ENCODE results near the gene SHC3. TPM values are rescaled to one million over a fixed set of nuclear protein-coding genes. Genes with fewer than 3 reads are reported as not detected.

SHC3 gene
- polyA plus RNA-seq, 3 donors from 2014 or later, result not detected

DNA sequence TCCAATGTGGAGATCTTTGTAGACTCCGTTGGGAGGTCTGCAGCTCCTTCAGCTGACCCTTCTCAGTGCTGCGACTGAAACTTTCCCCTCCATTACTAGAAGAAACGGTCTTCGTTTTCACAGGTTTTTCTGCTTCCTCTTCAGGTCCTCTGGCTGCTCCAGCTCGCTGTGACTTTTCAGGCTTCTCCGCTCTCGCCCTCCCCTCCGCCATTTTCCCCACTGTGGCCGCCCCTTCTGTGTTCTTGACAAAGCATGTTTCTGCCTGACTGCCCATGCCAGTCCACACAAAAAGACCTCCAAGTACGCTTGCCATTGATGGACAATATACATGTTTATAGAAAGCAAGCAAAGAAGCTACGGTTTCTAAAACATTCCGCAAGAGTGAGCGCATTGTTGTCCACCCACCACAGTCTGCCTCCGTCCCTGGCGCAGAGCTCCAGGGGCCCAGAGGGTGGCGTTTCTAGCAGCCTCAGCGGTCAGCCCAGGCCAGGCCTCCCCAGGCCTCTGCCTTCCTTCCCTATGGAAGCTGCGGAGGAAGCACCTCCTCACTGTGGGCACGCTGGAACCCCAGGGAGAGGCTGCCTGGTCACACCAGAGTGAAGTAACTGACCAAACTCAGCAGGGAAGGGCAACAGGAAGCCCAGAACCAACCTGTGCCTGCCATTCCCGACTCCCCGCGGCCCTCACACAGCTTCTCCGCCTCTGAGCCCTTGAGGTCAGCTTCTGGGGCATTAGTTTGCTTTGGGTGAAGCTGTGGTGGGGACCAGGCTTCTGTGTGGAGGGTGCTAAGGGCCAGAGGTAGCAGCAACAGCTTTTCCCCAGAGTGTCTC is 207.3 kb downstream of the SHC3 start:
- Mint-ChIP-seq H3K36me3 (no peaks in the 10 kb centered on the region), H3K9me3 (no peaks in the 10 kb centered on the region), H3K27me3 (ENCODE audit: low read depth in 3 of 3) (peaks cover 0 to 7% (median 2%) of the 10 kb centered on the region in 3 donors), H3K4me3 (no peak overlapping the region), H3K27ac (no peak overlapping the region), H3K4me1 (no peaks in the 10 kb centered on the region)
- no peak for DNase-seq

DNA sequence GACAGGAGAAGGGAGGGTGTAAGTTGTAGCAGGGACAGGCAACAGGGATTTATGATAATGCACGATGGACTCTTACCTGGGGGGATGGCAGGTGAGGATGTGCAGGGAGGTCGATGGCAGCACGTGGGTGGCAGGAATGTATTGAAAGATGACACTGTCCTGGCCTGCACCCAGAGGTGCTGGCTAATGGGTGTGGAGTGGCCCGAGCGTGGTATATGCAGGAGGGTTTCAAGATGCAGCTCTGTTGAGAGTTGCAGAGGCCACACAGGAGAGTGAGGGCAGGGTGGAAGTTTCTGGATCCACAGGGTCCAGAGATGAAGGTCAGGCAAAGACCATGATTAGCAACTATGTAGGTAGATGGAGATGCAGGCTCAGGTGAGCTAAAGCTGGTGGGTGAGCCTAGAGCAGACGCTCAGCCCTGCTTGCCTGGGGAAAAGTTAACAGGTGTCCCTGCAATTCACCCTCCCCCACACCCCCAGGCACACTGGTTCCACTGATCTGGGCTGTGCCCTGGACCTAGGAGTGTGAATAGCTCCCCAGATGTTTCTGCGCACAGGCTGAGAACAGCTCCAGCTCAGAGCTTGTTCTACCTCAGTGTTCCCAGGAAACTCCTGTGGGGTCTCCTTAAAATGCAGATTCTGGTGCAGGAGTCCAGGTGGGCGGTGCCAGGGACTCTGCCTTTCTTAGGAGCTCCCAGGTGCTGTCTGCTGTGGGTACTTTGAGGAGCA is 208.8 kb downstream of the SHC3 start:
- no peak for DNase-seq
- Mint-ChIP-seq H3K4me3 (no peak overlapping the region), H3K27me3 (ENCODE audit: low read depth in 3 of 3) (peaks cover 0 to 7% (median 2%) of the 10 kb centered on the region in 3 donors), H3K36me3 (no peaks in the 10 kb centered on the region), H3K4me1 (no peaks in the 10 kb centered on the region), H3K9me3 (no peaks in the 10 kb centered on the region), H3K27ac (no peak overlapping the region)

DNA sequence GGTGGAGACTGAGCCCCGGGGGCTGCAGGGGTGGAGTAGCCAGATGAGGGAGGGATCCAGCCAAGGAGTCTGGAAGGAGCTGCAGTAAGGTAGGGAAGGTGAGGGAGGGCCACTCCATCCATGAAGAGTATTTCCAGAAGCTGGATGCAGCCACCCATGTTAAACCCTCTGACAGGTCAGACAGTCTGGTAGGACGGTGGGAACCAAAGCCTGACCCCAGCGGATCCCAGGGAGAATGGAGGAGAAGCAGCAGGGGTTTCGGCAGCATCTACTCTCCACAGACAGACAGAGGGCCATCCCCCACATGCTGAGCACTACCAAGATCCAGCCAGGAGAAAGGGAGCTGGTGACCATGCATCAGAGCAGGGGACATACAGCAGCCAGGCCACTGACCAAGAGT is 209.8 kb downstream of the SHC3 start:
- Mint-ChIP-seq H3K9me3 (no peaks in the 10 kb centered on the region), H3K27me3 (ENCODE audit: low read depth in 3 of 3) (peaks cover 0 to 7% (median 2%) of the 10 kb centered on the region in 3 donors), H3K4me3 (no peak overlapping the region), H3K4me1 (no peaks in the 10 kb centered on the region), H3K27ac (no peak overlapping the region), H3K36me3 (no peaks in the 10 kb centered on the region)
- no peak for DNase-seq

DNA sequence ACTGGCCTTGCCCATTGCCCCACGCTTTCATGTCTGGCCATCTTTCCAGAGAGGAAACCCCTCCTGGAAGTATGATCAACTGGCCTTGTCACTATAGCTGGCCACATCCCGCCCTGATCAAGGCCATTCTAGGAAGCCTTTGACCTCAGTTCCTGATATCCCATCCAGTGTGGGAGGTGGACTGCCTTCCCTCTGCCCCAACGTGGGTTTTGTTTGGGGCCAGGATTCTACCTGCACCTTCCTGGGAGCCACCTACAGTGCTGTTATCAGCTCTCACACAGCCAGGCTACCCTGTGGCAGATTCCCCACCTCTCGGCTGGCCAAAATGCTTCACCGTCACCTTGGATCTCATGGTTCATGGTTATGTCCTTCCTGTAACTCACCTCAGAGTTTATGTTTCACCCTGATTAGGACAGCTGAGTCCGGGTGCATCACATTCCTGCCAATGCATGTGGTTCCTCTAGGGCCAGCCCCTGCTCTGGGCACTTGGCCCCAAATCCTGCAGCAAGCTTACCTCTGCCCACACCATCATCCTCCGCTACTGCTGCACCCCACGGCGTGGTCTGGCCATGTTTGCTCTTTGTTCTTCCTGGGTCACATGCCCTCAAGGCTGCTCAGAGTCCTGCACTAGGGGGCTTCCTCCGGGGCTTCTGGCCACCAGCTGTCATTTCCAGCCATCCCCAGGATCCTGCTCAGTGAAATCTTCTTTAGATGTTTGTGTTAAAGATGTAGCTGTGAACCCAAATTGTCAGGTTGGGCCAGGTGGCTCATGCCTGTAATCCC is 211.5 kb downstream of the SHC3 start:
- Mint-ChIP-seq H3K36me3 (no peaks in the 10 kb centered on the region), H3K27me3 (ENCODE audit: low read depth in 3 of 3) (peaks cover 0 to 5% (median 4%) of the 10 kb centered on the region in 3 donors), H3K4me3 (no peak overlapping the region), H3K4me1 (no peaks in the 10 kb centered on the region), H3K9me3 (no peaks in the 10 kb centered on the region), H3K27ac (no peak overlapping the region)
- DNase-seq, result no peak

DNA sequence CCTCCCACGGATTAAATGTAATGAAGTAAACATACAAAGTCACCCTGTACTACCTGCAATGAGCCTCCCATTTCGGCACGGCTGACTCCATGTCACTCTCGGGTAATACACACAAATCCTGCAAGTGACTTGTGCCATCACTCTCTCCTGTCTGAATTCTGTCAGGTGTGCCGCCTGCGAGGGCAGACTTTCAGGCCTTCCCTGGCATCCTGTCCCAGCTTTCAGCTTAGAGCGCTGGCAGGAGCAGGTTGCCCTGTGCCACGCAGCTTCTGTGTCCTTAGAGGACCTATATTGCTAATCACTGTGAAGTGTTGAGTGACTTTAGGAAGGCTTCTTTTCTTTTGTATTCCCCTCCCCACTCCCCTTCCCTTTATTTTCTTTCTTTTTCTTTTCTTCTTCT is 213.1 kb downstream of the SHC3 start:
- H3K27ac Mint-ChIP-seq, result no peak overlapping the region
- H3K9me3 Mint-ChIP-seq, result no peaks in the 10 kb centered on the region
- no peaks in the 10 kb centered on the region for H3K36me3 Mint-ChIP-seq
- H3K4me1 Mint-ChIP-seq, result no peaks in the 10 kb centered on the region
- no peak for DNase-seq
- H3K4me3 Mint-ChIP-seq, result no peak overlapping the region
- peaks cover 0 to 6% (median 5%) of the 10 kb centered on the region in 3 donors for H3K27me3 Mint-ChIP-seq (ENCODE audit: low read depth in 3 of 3)

DNA sequence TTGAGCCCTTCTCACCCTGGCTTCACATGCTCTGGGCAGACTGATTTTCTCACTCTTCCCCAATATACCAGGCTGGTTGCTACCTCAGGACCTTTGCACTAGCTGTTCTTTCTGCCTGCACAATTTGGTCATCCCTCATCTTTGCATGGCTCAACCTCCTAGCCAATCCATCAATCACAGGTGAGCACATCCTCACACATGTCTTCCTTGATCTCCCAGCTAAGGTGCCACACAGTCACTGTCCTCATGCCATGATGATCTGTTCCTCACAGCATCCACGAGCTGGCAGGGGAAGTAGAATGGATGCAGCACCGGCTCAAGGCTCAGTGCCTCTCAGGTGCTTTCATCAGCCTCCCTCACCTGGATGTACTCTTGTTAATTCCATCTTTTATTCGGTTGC is 218.0 kb downstream of the SHC3 start:
- H3K27ac Mint-ChIP-seq, result no peak overlapping the region
- H3K4me3 Mint-ChIP-seq, result no peak overlapping the region
- no peaks in the 10 kb centered on the region for H3K36me3 Mint-ChIP-seq

DNA sequence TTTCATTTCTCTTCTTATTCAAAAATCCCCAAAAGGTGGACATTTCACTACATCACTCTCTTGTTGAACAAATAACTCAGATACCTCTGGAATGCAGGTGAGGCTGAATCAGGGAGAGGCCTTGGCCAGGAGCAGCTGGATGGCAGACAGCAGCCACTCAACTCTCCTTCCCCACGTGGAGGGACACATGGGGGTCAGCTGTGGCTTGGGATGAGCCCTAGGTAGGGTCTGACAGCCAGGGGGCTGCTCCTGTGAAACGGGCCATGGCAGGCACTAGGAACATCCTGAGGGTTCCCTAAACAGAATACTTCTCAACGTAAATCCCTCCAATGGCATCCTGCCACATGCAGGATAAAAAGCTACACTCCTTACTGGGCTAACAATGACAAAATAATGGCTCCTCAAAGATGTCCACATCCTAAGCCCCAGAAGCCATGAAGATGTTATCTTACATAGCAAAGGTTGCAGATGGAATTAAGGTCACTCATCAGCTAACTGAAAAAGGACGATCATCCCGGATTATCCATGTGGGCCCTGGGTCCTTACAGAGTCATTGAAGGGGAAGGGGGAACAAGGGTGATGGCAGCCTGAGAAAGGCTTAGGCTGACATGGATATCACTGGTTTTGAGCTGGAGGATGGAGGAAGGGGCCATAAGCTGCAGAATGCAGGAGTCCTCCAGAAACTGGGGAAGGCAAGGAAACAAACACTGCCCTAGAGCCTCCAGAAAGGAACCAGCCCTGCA is 218.7 kb downstream of the SHC3 start:
- Mint-ChIP-seq H3K9me3 (no peaks in the 10 kb centered on the region), H3K27me3 (ENCODE audit: low read depth in 3 of 3) (peaks cover 0 to 6% (median 2%) of the 10 kb centered on the region in 3 donors)
- no peak for DNase-seq

More for the DNA sequence above, 218.0 kb downstream of the SHC3 start:
- Mint-ChIP-seq H3K4me1 (no peaks in the 10 kb centered on the region), H3K27me3 (ENCODE audit: low read depth in 3 of 3) (peaks cover 0 to 6% (median 2%) of the 10 kb centered on the region in 3 donors), H3K9me3 (no peaks in the 10 kb centered on the region)
- DNase-seq, result no peak

DNA sequence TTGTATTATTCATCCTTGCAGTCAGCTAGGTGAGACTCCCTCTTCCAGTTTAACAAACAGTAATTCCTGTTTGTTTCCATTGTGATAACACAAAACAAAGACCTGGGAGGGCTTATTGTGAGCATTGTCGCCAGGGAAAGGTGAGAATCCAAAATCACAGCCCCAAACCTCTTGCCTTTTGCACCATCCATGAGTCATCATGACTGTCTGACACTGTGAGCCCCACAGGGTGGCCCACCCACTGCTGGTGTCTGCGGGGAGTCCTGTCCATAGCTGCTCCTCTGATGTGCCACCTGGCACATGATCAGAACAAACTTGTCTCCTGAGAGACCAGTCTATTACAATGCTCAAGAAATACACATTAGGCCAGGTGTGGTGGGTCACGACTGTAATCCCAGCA is 221.1 kb downstream of the SHC3 start:
- DNase-seq, result no peak
- Mint-ChIP-seq H3K27me3 (ENCODE audit: low read depth in 3 of 3) (peaks cover 0 to 9% (median 2%) of the 10 kb centered on the region in 3 donors), H3K9me3 (no peaks in the 10 kb centered on the region), H3K27ac (no peak overlapping the region), H3K4me1 (no peaks in the 10 kb centered on the region), H3K4me3 (no peak overlapping the region), H3K36me3 (no peaks in the 10 kb centered on the region)

More for the DNA sequence above, 218.7 kb downstream of the SHC3 start:
- Mint-ChIP-seq H3K4me1 (no peaks in the 10 kb centered on the region), H3K36me3 (no peaks in the 10 kb centered on the region), H3K27ac (no peak overlapping the region), H3K4me3 (no peak overlapping the region)

Other genes with a start within 250 kb of the SHC3 start
- gene S1PR3, start 187.3 kb downstream of the SHC3 start, polyA plus RNA-seq, result under 1 TPM in 1 of 3 donors, not detected in 2; 0.20 TPM
- gene CKS2, start 132.4 kb upstream of the SHC3 start, polyA plus RNA-seq, result 10 to 100 TPM; 34.4 to 48.9 (median 45.9) TPM
- 10 to 100 TPM in 1 of 3 donors, 1 to 10 TPM in 2; 3.9 to 16.4 (median 9.7) TPM for gene SECISBP2, start 139.7 kb upstream of the SHC3 start, polyA plus RNA-seq

Data from immature natural killer cell (primary cell).